HuH-7 (cell line): ENCODE results near the gene MMEL1.

ENCODE experiments used
- DNase-seq: peaks from one replicate; pipeline ENCODE4 v3.0.0; 2011; ENCODE audit warnings: low spot score

Gene MMEL1

GRCh38 chr1:2604844-2605508 lies 27.8 kb downstream of the MMEL1 start:
- no peak for DNase-seq

DNA sequence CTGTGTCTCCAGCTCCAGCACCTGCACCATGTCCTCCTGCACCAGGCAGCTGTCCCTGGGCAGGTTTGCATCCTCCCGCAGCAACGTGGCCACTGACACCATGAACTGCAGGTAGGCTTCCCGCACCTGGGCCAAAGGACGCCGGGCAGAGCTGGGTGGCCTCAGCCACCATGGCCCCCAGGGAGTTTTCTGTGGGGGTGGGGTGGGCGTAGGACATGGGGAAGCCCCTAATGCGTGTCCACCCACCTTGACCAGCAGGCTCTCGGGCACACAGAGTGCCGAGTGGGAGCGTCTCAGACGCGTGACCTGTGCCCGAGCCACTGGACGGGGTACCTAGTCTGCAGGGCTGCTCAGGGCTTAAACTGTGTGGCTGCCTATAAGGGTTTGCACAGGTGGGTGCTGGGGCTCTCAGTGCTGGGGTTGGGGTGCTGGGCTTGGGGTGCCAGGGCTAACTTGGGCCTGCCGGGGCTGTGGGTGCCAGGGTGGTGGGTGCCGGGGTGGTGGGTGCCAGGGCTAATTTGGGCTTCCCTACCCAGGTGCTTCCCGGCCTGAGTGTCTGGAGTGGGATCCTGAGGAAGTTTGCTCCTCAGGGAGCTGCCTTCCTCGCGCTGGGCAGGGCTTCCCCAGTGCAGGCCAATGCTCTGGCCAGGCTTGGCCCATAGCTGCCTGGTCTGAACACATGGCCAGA lies 28.5 kb downstream of the MMEL1 start:
- DNase-seq, result no peak

DNA sequence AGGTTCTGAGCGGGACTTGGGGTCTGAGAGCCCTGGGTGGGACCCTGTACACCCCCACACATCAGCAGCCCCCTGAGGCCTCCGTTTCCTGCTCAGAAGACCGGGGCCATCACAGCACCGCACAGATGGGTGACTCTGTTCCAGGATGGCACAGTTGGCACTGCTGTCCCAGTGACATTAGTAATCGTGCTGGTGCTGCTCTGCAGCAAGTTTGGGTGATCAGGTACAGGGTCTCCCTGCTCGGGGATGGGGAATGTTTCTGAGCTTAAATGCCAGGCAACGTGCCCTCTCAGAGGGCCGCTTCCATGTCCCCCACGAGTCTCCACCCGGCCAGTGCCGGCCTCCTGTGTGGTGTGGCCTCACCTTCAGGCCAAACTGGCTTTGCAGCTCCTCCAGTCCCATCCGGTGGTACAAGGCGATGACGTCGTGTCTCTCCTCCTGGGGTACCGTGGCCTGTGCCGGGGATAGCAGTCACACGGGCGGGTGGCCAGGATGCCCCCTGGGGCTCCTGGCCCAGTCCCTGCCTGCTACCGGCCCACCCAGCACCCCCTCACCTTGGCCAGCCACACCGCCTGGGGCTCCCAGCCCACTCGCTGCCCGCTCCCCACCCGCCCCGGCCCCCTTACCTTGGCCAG lies 29.2 kb downstream of the MMEL1 start:
- DNase-seq, result no peak

GRCh38 chr1:2602866-2603520 lies 29.8 kb downstream of the MMEL1 start:
- DNase-seq, result no peak

- DNase-seq, result no peak
Observed at GRCh38 chr1:2602311-2602835, 30.4 kb downstream of the MMEL1 start.

- no peak for DNase-seq
Observed at GRCh38 chr1:2601721-2602303, 31.0 kb downstream of the MMEL1 start.

GRCh38 chr1:2598329-2598931 lies 34.4 kb downstream of the MMEL1 start:
- no peak for DNase-seq

- DNase-seq, result no peak
Observed at GRCh38 chr1:2597441-2598328, 35.1 kb downstream of the MMEL1 start.

DNA sequence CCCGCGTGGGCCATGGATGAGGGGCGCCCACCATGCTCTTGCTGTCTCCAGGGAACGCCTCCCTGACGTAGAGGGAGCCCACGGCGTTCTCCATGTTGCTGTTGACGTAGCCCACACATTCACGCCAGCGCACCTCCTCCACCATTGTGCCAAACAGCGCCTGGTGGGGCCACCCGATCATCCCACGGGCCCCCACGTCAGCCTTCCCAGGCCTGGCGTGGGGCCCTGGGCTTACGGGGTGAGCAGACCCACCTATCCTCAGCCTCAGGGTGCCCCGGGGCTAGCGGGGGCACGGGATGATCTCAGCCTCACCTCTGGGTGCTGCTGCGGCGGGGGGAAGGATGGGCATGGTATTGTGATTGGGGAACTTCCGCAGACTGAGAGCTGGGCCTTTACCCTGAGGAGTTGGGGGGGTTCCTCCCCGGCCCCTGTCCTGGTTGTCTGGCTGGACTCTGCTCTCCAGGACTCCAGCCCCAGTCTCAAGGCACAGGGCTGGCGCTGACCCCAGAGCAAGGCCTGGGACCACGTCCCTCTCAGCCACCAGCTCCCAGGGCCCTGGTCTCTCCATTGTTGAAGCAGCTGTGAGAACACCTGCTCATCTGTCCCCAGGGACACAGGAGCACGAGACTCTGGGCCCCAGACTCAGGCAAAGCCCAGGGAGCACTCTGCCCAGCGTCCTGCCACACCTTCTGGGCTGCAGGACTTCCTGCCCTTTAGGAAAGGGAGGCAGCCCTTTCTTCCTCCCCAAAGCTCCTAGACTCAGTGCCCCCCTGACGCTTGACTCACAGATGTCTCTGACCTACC lies 36.1 kb downstream of the MMEL1 start:
- no peak for DNase-seq

DNA sequence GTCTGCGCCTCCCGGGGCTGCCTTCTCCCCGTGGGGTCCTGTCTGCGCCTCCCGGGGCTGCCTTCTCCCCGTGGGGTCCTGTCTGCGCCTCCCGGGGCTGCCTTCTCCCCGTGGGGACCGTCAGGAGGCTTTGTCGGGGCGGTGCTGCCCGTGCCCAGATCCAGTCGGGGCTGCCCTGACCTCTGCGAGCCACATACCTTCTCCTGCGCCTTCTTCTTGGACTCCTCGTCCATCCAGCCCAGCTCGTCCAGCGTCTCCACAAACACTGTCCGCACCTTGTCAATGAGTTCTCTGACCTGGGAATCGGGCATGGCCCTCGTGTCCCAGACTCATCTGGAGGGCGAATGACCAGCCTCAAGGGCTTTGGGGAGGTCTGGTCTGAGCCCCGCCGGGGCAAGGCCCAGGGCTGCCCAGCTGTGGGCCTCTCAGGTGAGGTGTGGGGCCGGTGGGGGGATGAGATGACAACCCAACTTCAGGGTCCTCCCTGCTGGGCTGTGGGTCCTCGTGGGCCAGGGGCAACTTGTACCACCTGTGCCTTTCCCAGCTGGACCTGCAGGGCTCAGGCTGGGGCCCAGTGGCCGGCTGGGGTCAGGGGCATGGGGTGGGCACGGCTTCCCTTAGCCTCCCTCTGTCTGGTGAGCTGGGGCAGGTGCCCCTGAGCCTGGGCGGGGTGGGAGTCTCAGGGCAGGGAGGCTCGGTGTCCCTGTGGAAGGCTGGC lies 36.8 kb downstream of the MMEL1 start:
- DNase-seq, result no peak

DNA sequence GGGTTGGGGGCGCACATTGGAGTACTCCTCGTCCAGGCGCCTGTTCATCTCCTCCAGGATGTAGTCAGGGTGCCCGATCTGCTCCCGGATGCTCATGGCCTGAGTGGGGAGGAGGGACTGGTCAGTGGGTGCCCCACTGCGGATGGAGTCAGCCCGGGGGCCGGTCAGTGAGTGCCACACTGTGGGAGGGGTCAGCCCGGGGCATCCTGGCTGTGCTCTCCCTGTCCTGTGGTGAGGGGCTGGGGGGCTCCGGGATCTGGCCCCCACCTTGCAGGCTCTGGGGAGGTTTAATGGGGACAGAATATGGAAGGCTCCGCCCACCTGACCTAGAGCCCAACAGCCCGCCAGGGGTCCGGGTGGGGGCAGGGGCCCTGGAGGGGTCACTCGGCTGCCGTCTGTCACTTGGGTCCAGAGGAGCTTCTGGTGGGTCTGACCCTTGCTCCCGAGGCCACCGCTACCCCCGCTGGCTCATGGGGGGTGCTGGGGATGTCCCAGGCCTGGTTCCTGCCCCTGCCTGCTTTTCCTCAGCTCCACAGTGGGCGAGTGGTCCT lies 37.5 kb downstream of the MMEL1 start:
- DNase-seq, result no peak

- no peak for DNase-seq
Observed at GRCh38 chr1:2594641-2595131, 38.1 kb downstream of the MMEL1 start.

GRCh38 chr1:2594001-2594640 lies 38.7 kb downstream of the MMEL1 start:
- no peak for DNase-seq

GRCh38 chr1:2593251-2593878 lies 39.5 kb downstream of the MMEL1 start:
- DNase-seq, result no peak

- DNase-seq, result no peak
Observed at GRCh38 chr1:2592672-2593071, 40.1 kb downstream of the MMEL1 start.

- no peak for DNase-seq
Observed at GRCh38 chr1:2591581-2592261, 41.1 kb downstream of the MMEL1 start.

GRCh38 chr1:2591233-2591580 lies 41.6 kb downstream of the MMEL1 start:
- no peak for DNase-seq
